ENCODE measurements around the gene FCRL5. TPM values are rescaled to one million over a fixed set of nuclear protein-coding genes. Genes with fewer than 3 reads are reported as not detected.
A peak's percentile ranks its signal among the peaks of the same experiment; 100 is the strongest.

FCRL5 gene
- total RNA-seq, 2 donors from 2014 or later, result 0.16 TPM; not detected in 1

- no peak for TF ChIP-seq CTCF (IDR thresholded peaks at IDR 0.05)
- H3K9me3 ChIP-seq, result peaks cover 0 to 7% of the 10 kb centered on the region in 2 donors
- no peak for DNase-seq (ENCODE audit: low spot score)
- H3K36me3 ChIP-seq, result no peaks in the 10 kb centered on the region
- H3K4me3 ChIP-seq, result no peak overlapping the region
- no peaks in the 10 kb centered on the region for H3K4me1 ChIP-seq
- no peak overlapping the region for H3K27ac ChIP-seq
- peaks cover 0 to 6% of the 10 kb centered on the region in 2 donors for H3K27me3 ChIP-seq
Measured at GRCh38 chr1:157585984-157586383, 33.7 kb upstream of the FCRL5 start.

GRCh38 chr1:157584503-157584902 lies 32.2 kb upstream of the FCRL5 start:
- Histone ChIP-seq H3K9me3 (peaks cover 0 to 7% of the 10 kb centered on the region in 2 donors), H3K4me3 (no peak overlapping the region), H3K36me3 (no peaks in the 10 kb centered on the region), H3K27me3 (peaks cover 0 to 6% of the 10 kb centered on the region in 2 donors), H3K27ac (no peak overlapping the region), H3K4me1 (no peaks in the 10 kb centered on the region)
- no peak for TF ChIP-seq CTCF (IDR thresholded peaks at IDR 0.05)
- no peak for DNase-seq (ENCODE audit: low spot score)

DNA sequence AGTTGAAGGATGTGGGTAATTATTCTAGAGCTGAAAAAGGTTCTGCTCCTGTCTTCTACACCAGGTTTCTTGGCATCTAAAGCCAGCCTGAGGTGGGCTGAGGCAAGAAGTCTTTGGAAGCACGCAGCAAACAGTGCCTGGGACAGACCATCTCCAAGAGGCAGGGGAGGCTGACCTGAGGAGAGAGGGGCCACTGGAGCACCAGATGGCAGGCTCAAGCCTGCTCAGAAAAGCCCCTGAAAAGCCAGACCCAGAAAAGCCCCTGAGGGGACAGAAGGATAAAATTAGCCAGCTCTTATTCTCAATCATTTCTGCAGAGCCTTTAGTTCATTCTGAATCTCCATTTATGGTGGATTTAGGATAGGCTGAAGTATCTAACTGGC lies 28.5 kb upstream of the FCRL5 start:
- DNase-seq (ENCODE audit: low spot score), result no peak
- Histone ChIP-seq H3K9me3 (peaks cover 0 to 7% of the 10 kb centered on the region in 2 donors), H3K27ac (no peak overlapping the region), H3K27me3 (no peaks in the 10 kb centered on the region), H3K4me3 (no peak overlapping the region), H3K4me1 (no peaks in the 10 kb centered on the region), H3K36me3 (no peaks in the 10 kb centered on the region)
- TF ChIP-seq CTCF (IDR thresholded peaks at IDR 0.05), result no peak

GRCh38 chr1:157580179-157580827 lies 28.0 kb upstream of the FCRL5 start:
- Histone ChIP-seq H3K27me3 (no peaks in the 10 kb centered on the region), H3K4me3 (no peak overlapping the region), H3K27ac (no peak overlapping the region), H3K36me3 (no peaks in the 10 kb centered on the region), H3K9me3 (peaks cover 0 to 7% of the 10 kb centered on the region in 2 donors), H3K4me1 (no peaks in the 10 kb centered on the region)
- TF ChIP-seq CTCF (IDR thresholded peaks at IDR 0.05), result peak; percentile 56 to 79
- DNase-seq (ENCODE audit: low spot score), result no peak

DNA sequence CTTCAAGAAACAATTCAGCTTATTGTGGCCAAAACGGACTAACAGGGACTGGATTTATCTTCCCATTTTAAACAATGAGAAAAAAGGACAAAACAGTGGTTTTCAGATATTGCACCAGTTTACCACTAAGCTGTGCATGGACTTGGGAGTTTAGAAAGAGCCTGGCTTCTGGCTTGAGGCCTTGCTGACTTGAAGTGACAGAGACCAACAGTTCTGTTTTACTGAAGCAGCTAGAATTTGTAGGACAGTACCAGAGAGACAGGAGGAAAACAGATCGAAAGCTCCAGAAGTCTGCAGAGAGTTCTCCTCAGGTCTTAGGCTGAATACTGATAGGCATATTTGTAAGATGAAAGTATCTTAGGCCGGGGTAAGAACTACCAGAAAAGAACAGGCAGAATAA lies 25.1 kb upstream of the FCRL5 start:
- no peak for DNase-seq (ENCODE audit: low spot score)
- Histone ChIP-seq H3K4me1 (no peaks in the 10 kb centered on the region), H3K27ac (no peak overlapping the region), H3K27me3 (no peaks in the 10 kb centered on the region), H3K4me3 (no peak overlapping the region), H3K36me3 (no peaks in the 10 kb centered on the region), H3K9me3 (no peaks in the 10 kb centered on the region)
- no peak for TF ChIP-seq CTCF (IDR thresholded peaks at IDR 0.05)

DNA sequence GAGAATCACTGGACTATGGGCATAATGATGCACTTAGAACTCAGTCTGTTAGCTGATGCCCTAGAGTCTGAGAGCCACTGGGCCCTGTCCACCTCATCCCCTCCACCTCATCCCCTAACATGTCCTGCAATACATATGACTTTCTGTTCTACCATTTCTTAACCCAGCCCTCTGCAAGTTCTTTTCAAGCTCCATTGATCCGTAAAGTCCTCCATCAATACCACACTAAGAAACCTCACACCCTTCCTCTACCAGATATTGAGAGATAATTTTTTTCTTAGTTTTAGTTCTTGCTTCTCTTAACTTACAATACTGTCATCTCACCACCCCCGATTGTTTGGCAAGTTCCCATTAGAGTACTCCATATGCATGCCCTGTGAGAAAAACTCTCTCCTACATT lies 23.4 kb upstream of the FCRL5 start:
- no peak overlapping the region for H3K27ac ChIP-seq
- no peak overlapping the region for H3K4me3 ChIP-seq
- H3K27me3 ChIP-seq, result no peaks in the 10 kb centered on the region
- H3K36me3 ChIP-seq, result no peaks in the 10 kb centered on the region
- DNase-seq (ENCODE audit: low spot score), result no peak
- H3K4me1 ChIP-seq, result no peaks in the 10 kb centered on the region
- H3K9me3 ChIP-seq, result no peaks in the 10 kb centered on the region
- no peak for TF ChIP-seq CTCF (IDR thresholded peaks at IDR 0.05)

Data from right atrium auricular region (tissue), 2 donors.